Forelimb muscle (tissue), 1 donor: ENCODE data around the gene FAAH2. TPM values are rescaled to one million over a fixed set of nuclear protein-coding genes. Genes with fewer than 3 reads are reported as not detected.
"Not testable (repeated sequence)": the region's sequence is repeated elsewhere in the genome, so short reads cannot be mapped to it uniquely, and the experiment has no call there.

Source experiments
- DNase-seq: peaks from one replicate; pipeline ENCODE4 v3.0.0-alpha.2; 2013; ENCODE audit warnings: low read depth
- polyA plus RNA-seq: library from polyadenylated mRNA; unstranded; fragments of 120-200 nt; gene quantifications from one replicate; pipeline ENCODE4 v1.2.1, GENCODE V29; 2013; ENCODE audit not compliant: insufficient read length

The FAAH2 gene
- polyA plus RNA-seq, 1 donor = 0.92 TPM

- no peak for DNase-seq
Observed at GRCh38 chrX:57380026-57380796, 93.7 kb downstream of the FAAH2 start.

- DNase-seq = not testable (repeated sequence)
Observed at GRCh38 chrX:57394162-57394561, 107.7 kb downstream of the FAAH2 start.

GRCh38 chrX:57403191-57403590, 116.7 kb downstream of the FAAH2 start:
- DNase-seq = not testable (repeated sequence)

- no peak for DNase-seq
Observed at GRCh38 chrX:57406149-57406548, 119.6 kb downstream of the FAAH2 start.

GRCh38 chrX:57417827-57418226, 131.3 kb downstream of the FAAH2 start:
- DNase-seq = no peak

GRCh38 chrX:57422289-57422688, 135.8 kb downstream of the FAAH2 start:
- no peak for DNase-seq

- DNase-seq = no peak
Observed at GRCh38 chrX:57422790-57423189, 136.3 kb downstream of the FAAH2 start.

GRCh38 chrX:57445076-57445475, 158.6 kb downstream of the FAAH2 start:
- DNase-seq = no peak

GRCh38 chrX:57445832-57446231, 159.3 kb downstream of the FAAH2 start:
- DNase-seq = no peak

GRCh38 chrX:57447856-57448255, 161.3 kb downstream of the FAAH2 start:
- no peak for DNase-seq

- no peak for DNase-seq
Observed at GRCh38 chrX:57451426-57452020, 165.0 kb downstream of the FAAH2 start.

GRCh38 chrX:57453901-57454300, 167.4 kb downstream of the FAAH2 start:
- no peak for DNase-seq

GRCh38 chrX:57481514-57481913, 195.0 kb downstream of the FAAH2 start:
- no peak for DNase-seq

GRCh38 chrX:57516491-57516890, 230.0 kb downstream of the FAAH2 start:
- no peak for DNase-seq

- DNase-seq = no peak
Observed at GRCh38 chrX:57519578-57520118, 233.1 kb downstream of the FAAH2 start.

- DNase-seq = no peak
Observed at GRCh38 chrX:57528670-57529255, 242.3 kb downstream of the FAAH2 start.

Other genes starting within 250 kb of the FAAH2 start
- gene SPIN2B, start 165.2 kb upstream of the FAAH2 start, polyA plus RNA-seq = 11.1 TPM
- gene SPIN2A, start 149.3 kb upstream of the FAAH2 start, polyA plus RNA-seq = 3.5 TPM